Body of pancreas (tissue), 4 donors: Measurements from ENCODE around the gene FAM124A. TPM values are rescaled to one million over a fixed set of nuclear protein-coding genes. Genes with fewer than 3 reads are reported as not detected.

ENCODE experiments used
- ATAC-seq: fragments of 150-250 bp; one replicate; pipeline ENCODE4 v1.9.1; 2016
- DNase-seq, 4 donors: peaks; one replicate each; pipeline ENCODE4 v3.0.0-alpha.2; 2019
- H3K27ac ChIP-seq, 4 donors: fragments of 200-600 bp; sonication (generic); 1 replicate in 3 of 4; 2 replicates in 1 of 4; pipeline versions ENCODE4 v1.5.1 to v1.6.1; 2016 to 2019; ENCODE audit warnings: mild to moderate bottlenecking in 1 of 4, mixed read lengths in 1 of 4, moderate library complexity in 1 of 4
- H3K27me3 ChIP-seq, 2 donors: fragments of 200-600 bp; sonication (generic); one replicate each; pipeline ENCODE4 v1.6.0; 2016; ENCODE audit warnings: mild to moderate bottlenecking in 1 of 2
- H3K36me3 ChIP-seq, 2 donors: fragments of 200-600 bp; sonication (generic); replicated peaks in 1 of 2; 2 replicates each; pipeline ENCODE4 v1.5.1; 2016; ENCODE audit warnings: low read depth in 2 of 2; ENCODE audit not compliant: insufficient read depth in 1 of 2
- H3K4me1 ChIP-seq: fragments of 200-600 bp; sonication (generic); one replicate; pipeline ENCODE4 v1.6.0; 2016
- H3K4me3 ChIP-seq, 2 donors: fragments of 200-600 bp; sonication (generic); 1 replicate in 1 of 2; 2 replicates in 1 of 2; pipeline ENCODE4 v1.5.1; 2016 to 2019
- H3K9me3 ChIP-seq, 3 donors: fragments of 200-600 bp; sonication (generic); 1 replicate in 2 of 3; 2 replicates in 1 of 3; pipeline ENCODE4 v1.5.1; 2016
- CTCF ChIP-seq, 7 experiments: fragments of 450-650 bp in 4 of 7; fragments of 200-600 bp in 3 of 7; sonication (generic) in 3 of 7; IDR thresholded peaks; one replicate each; pipeline ENCODE4 v1.5.1; 2016 to 2019; ENCODE audit warnings: antibody characterized with exemption in 7 of 7
- POLR2A ChIP-seq, 3 donors: fragments of 450-650 bp; IDR thresholded peaks; one replicate each; pipeline ENCODE4 v1.6.1; 2016; ENCODE audit warnings: antibody characterized with exemption in 3 of 3, mild to moderate bottlenecking in 2 of 3
- whole genome bisulfite sequencing, 2 donors: methylation state at CpG; one replicate each; pipeline ENCODE4 v1.1.5; 2017; 5-methylcytosine and 5-hydroxymethylcytosine counted together
- intact Hi-C: fragments of 100-400 bp; cut with DNase I; formaldehyde crosslinking; loops from one replicate; pipeline ENCODE4 v1.15.1; 2023
- total RNA-seq, 2 donors: library from RNA; depleted of rRNA; stranded (reverse); fragments of >200 nt; gene quantifications; one replicate each; pipeline ENCODE4 v1.1.0, GENCODE V29; 2016

The FAM124A gene
- total RNA-seq, 2 donors from 2014 or later: 0.78 to 2.0 TPM

- TF ChIP-seq POLR2A (IDR thresholded peaks at IDR 0.05): no peak
- TF ChIP-seq CTCF (IDR thresholded peaks at IDR 0.05): no peak
- ATAC-seq: no peak
- H3K9me3 ChIP-seq: no peaks in the 10 kb centered on the region
Observed at GRCh38 chr13:51212758-51213157, 9.4 kb upstream of the FAM124A start.

GRCh38 chr13:51213173-51213728 lies 8.9 kb upstream of the FAM124A start:
- no peak for TF ChIP-seq POLR2A (IDR thresholded peaks at IDR 0.05)
- no peak for TF ChIP-seq CTCF (IDR thresholded peaks at IDR 0.05)
- DNase-seq (no peak), ATAC-seq (no peak)
- Histone ChIP-seq H3K36me3 (no peaks in the 10 kb centered on the region), H3K27ac (no peak overlapping the region), H3K4me1 (no peaks in the 10 kb centered on the region), H3K4me3 (no peak overlapping the region), H3K27me3 (no peaks in the 10 kb centered on the region), H3K9me3 (no peaks in the 10 kb centered on the region)
- intact Hi-C loops: no loop called here
- WGBS, 2 donors: 46 to 52% methylated on average over 6 of the region's 6 CpGs

More at GRCh38 chr13:51212758-51213157, 9.4 kb upstream of the FAM124A start:
- WGBS, 2 donors: 28 to 42% methylated on average over 2 of the region's 2 CpGs
- no peaks in the 10 kb centered on the region for H3K4me1 ChIP-seq
- H3K27me3 ChIP-seq: no peaks in the 10 kb centered on the region
- H3K27ac ChIP-seq: no peak overlapping the region
- intact Hi-C loops: no loop called here
- no peak for DNase-seq
- H3K36me3 ChIP-seq: no peaks in the 10 kb centered on the region
- H3K4me3 ChIP-seq: no peak overlapping the region

- H3K4me3 ChIP-seq: no peak overlapping the region
- H3K27me3 ChIP-seq: no peaks in the 10 kb centered on the region
- no peak for DNase-seq
- no peaks in the 10 kb centered on the region for H3K36me3 ChIP-seq
- intact Hi-C loops: no loop called here
- H3K9me3 ChIP-seq: no peaks in the 10 kb centered on the region
- no peak for TF ChIP-seq POLR2A (IDR thresholded peaks at IDR 0.05)
- TF ChIP-seq CTCF (IDR thresholded peaks at IDR 0.05): no peak
- H3K27ac ChIP-seq: no peak overlapping the region
- WGBS, 2 donors: 87 to 91% methylated on average over 4 of the region's 4 CpGs
- ATAC-seq: no peak
- peaks cover 15% of the 10 kb centered on the region for H3K4me1 ChIP-seq
Observed at GRCh38 chr13:51218626-51219025, 3.6 kb upstream of the FAM124A start.

DNA sequence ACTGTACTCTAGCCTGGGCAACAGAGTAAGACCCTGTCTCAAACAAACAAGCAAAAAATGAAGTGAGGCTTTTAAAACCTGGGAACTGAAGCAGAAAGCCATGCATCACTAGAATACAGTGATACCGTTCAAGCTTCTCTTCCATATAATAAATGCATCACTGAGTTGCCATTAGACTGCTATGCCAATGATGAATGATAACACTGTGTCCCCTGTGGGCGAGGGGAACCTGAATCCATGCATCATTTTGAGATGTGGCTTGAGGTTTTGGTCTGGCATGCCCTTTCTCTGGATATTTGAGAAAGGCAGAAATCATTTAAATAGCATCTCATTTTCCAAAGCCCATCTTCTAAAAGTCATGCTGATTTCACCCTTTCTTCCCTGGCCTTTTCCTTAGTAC lies 1.5 kb upstream of the FAM124A start:
- Histone ChIP-seq H3K4me3 (no peak overlapping the region), H3K27me3 (no peaks in the 10 kb centered on the region), H3K36me3 (no peaks in the 10 kb centered on the region), H3K4me1 (peaks cover 15% of the 10 kb centered on the region), H3K27ac (no peak overlapping the region), H3K9me3 (no peaks in the 10 kb centered on the region)
- TF ChIP-seq CTCF (IDR thresholded peaks at IDR 0.05): no peak
- TF ChIP-seq POLR2A (IDR thresholded peaks at IDR 0.05): no peak
- WGBS, 2 donors: 83 to 97% methylated on average over 2 of the region's 2 CpGs
- intact Hi-C loops: loop anchor here (5.0 kb wide), 1 partner anchor 67 kb away; no protein-coding TSS in a partner anchor
- no peak for ATAC-seq
- DNase-seq: no peak

GRCh38 chr13:51221108-51221507 lies 1.1 kb upstream of the FAM124A start:
- ATAC-seq (no peak), DNase-seq (no peak)
- Histone ChIP-seq H3K4me3 (no peak overlapping the region), H3K4me1 (peaks cover 15% of the 10 kb centered on the region), H3K27me3 (no peaks in the 10 kb centered on the region), H3K9me3 (no peaks in the 10 kb centered on the region), H3K27ac (no peak overlapping the region), H3K36me3 (no peaks in the 10 kb centered on the region)
- 22 to 25% methylated on average over 4 of the region's 4 CpGs for whole genome bisulfite sequencing, 2 donors
- intact Hi-C loops: loop anchor here (5.0 kb wide), 1 partner anchor 66 kb away; no protein-coding TSS in a partner anchor
- no peak for TF ChIP-seq CTCF (IDR thresholded peaks at IDR 0.05)
- no peak for TF ChIP-seq POLR2A (IDR thresholded peaks at IDR 0.05)
